Measurements from ENCODE around the gene TRIM51. TPM values are rescaled to one million over a fixed set of nuclear protein-coding genes. Genes with fewer than 3 reads are reported as not detected.
"Not testable (repeated sequence)": the region's sequence is repeated elsewhere in the genome, so short reads cannot be mapped to it uniquely, and the experiment has no call there.

TRIM51 gene
- total RNA-seq, 4 donors from 2014 or later = not detected

GRCh38 chr11:55854704-55855103 lies 28.4 kb upstream of the TRIM51 start:
- no peaks in the 10 kb centered on the region for H3K9me3 ChIP-seq
- H3K27ac ChIP-seq = no peak overlapping the region
- no peak for DNase-seq (ENCODE audit: low spot score in 2 of 2)
- WGBS, 2 donors = 35 to 39% methylated on average over 1 of the region's 1 CpG
- no peaks in the 10 kb centered on the region for H3K27me3 ChIP-seq
- H3K4me3 ChIP-seq = no peak overlapping the region
- no peaks in the 10 kb centered on the region for H3K4me1 ChIP-seq
- H3K36me3 ChIP-seq = no peaks in the 10 kb centered on the region
- TF ChIP-seq EP300 (IDR thresholded peaks at IDR 0.05) (no peak), CTCF (IDR thresholded peaks at IDR 0.05) (no peak), POLR2A (IDR thresholded peaks at IDR 0.05) (no peak)

- not testable (repeated sequence) for H3K4me3 ChIP-seq; DNase-seq (ENCODE audit: low spot score in 2 of 2); H3K27me3 ChIP-seq; H3K4me1 ChIP-seq; H3K27ac ChIP-seq; H3K9me3 ChIP-seq; H3K36me3 ChIP-seq
- WGBS, 2 donors = 88 to 94% methylated on average over 4 of the region's 4 CpGs
These were observed 15.7 kb upstream of the TRIM51 start for GRCh38 chr11:55867354-55867753.

GRCh38 chr11:55872731-55873130 lies 10.4 kb upstream of the TRIM51 start:
- 11 to 67% methylated on average over 13 to 18 of the region's 33 CpGs for WGBS, 2 donors
- H3K36me3 ChIP-seq; H3K27me3 ChIP-seq; DNase-seq (ENCODE audit: low spot score in 2 of 2); H3K4me1 ChIP-seq; H3K4me3 ChIP-seq; H3K27ac ChIP-seq: not testable (repeated sequence)
- peaks cover 0 to 15% (median 0%) of the 10 kb centered on the region in 4 donors for H3K9me3 ChIP-seq

- not testable (repeated sequence) for H3K27me3 ChIP-seq; DNase-seq (ENCODE audit: low spot score in 2 of 2); H3K36me3 ChIP-seq; H3K27ac ChIP-seq; H3K4me1 ChIP-seq; H3K4me3 ChIP-seq
- WGBS, 2 donors = 34 to 64% methylated on average over 19 to 24 of the region's 34 CpGs
- H3K9me3 ChIP-seq = peaks cover 0 to 15% (median 0%) of the 10 kb centered on the region in 4 donors
These were observed 10.0 kb upstream of the TRIM51 start for GRCh38 chr11:55873146-55873545.

- H3K4me1 ChIP-seq; DNase-seq (ENCODE audit: low spot score in 2 of 2); H3K27ac ChIP-seq; H3K27me3 ChIP-seq; H3K36me3 ChIP-seq; H3K9me3 ChIP-seq; H3K4me3 ChIP-seq: not testable (repeated sequence)
- 81 to 87% methylated on average over 4 of the region's 4 CpGs for WGBS, 2 donors
These were observed 1.9 kb downstream of the TRIM51 start for GRCh38 chr11:55884995-55885394.

GRCh38 chr11:55885481-55885880 lies 2.4 kb downstream of the TRIM51 start:
- 77 to 81% methylated on average over 9 of the region's 9 CpGs for WGBS, 2 donors
- DNase-seq (ENCODE audit: low spot score in 2 of 2); H3K27ac ChIP-seq; H3K36me3 ChIP-seq; H3K27me3 ChIP-seq; H3K4me3 ChIP-seq; H3K4me1 ChIP-seq; H3K9me3 ChIP-seq: not testable (repeated sequence)

GRCh38 chr11:55895216-55895615 lies 12.1 kb downstream of the TRIM51 start:
- whole genome bisulfite sequencing, 2 donors = 60 to 66% methylated on average over 8 of the region's 8 CpGs
- H3K4me3 ChIP-seq = no peak overlapping the region
- no peaks in the 10 kb centered on the region for H3K36me3 ChIP-seq

More at GRCh38 chr11:55895216-55895615, 12.1 kb downstream of the TRIM51 start:
- Histone ChIP-seq H3K27ac (no peak overlapping the region), H3K27me3 (no peaks in the 10 kb centered on the region), H3K9me3 (no peaks in the 10 kb centered on the region), H3K4me1 (no peaks in the 10 kb centered on the region)
- no peak for DNase-seq (ENCODE audit: low spot score in 2 of 2)
- no peak for TF ChIP-seq EP300 (IDR thresholded peaks at IDR 0.05)
- TF ChIP-seq CTCF (IDR thresholded peaks at IDR 0.05) = no peak
- TF ChIP-seq POLR2A (IDR thresholded peaks at IDR 0.05) = no peak

Data from tibial nerve (tissue), 4 donors.